Stimulated activated CD8-positive, alpha-beta memory T cell treated with anti-CD3 and anti-CD28 coated beads, Interleukin-4, amount 100 ng/mL, for 4 hours (primary cell): ENCODE data around the gene KMT2C.
"Not testable (repeated sequence)": the region's sequence is repeated elsewhere in the genome, so short reads cannot be mapped to it uniquely, and the experiment has no call there.

ENCODE experiments used
- DNase-seq, 2 donors: peaks; one replicate each; pipeline ENCODE4 v3.0.0-alpha.2; 2020; ENCODE audit warnings: low read depth in 2 of 2, low spot score in 1 of 2

Gene KMT2C

DNA sequence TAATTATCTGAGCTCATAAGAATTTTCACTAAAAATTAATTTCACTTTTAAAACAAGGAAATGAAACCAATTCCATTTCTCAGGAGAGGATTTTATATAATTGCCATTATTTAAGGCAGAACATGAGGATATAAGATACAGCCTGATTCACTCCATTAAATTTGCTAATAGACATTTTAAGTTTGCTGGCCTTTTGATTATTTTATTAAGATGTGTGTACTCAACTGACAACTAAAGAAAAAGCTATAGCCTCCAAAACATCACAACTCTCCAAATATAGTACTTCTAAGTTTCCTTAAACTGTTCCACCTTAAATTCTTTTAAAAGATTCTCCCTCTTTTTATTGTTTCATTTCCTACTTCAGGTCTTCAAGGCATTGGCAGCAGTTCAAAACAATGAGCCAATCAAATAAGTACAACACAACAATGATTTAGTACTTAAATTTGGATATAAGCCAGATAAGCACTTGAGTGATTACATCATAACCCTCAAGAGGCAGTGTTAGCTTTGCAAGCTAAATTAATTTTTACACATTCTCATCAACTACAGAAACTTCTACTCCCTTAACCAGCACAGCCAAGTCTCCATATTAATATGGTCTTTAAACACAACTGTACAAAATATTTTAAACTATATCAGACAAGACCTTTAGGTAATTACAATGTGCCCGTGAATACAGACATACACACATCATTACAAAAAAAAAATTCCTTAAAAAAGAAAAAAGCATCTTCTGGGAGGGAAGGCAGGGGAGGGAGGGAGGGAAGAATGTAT, 121.8 kb downstream of the KMT2C start:
- DNase-seq: no peak

GRCh38 chr7:152313217-152313616, 122.6 kb downstream of the KMT2C start:
- DNase-seq: no peak

DNA sequence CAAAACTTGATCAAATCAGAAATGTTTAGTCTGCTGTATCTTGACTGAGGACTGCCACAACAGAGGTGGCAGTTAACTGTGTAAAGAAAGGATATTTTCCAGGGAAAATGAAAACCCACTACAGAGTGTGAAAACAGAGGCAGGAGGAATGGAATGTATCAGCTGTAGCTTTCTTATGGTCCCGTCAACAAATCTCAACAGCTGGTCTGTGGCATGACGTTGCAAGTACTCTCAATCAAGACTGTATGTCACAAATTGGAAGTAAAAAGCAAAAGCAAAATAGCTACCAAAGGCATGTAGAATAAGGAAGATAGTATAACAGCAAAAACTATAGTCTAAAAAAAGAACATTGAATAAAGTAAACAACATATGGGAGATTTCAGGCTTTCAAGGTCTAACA, 123.5 kb downstream of the KMT2C start:
- no peak for DNase-seq

GRCh38 chr7:152307902-152308301, 127.9 kb downstream of the KMT2C start:
- no peak for DNase-seq

DNA sequence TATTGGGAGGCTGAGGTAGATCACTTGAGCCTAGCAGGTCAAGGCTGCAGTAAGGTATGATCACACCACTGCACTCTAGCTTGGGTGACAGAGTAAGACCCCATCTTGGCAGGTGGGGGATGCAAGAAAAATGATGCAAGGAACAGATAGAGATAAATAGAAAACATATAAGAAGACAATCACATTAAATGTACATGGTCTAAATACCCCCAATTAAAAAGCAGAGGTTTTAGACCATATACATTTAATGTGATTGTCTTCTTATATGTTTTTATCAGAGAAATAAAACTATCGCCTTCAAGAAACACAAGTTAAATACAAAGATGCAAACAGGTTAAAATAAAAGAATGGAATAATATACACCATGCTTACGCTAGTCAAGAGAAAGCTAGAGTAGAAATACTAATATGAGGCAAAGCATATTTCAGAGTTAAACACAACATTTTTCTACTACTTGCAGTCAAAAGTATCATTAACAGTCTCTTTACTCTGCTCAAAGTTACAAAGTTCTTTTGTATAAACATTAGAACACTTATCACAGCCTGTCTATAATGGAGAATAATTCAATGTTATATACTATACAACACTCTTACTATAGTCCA, 136.2 kb downstream of the KMT2C start:
- DNase-seq: not testable (repeated sequence)

GRCh38 chr7:152292897-152293296, 142.9 kb downstream of the KMT2C start:
- no peak for DNase-seq

DNA sequence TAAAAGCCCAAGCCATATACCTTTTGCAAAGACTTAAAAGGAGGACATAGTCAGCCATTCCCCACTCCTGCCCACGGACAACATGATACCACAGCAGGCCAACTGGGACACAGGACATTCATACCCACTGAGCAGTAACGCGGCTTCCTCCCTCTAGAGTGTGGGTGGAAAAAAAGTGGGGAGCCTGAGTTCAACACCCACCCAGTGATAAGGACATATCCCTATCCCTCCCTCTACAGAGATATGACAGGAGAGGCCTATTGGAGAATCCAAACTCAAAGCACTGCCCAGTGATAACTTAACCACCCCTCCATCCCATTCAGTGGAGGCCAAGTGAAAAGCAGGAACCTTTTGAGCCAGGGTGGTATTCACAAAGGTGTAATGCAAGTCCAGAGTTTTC, 148.8 kb downstream of the KMT2C start:
- DNase-seq: not testable (repeated sequence)

DNA sequence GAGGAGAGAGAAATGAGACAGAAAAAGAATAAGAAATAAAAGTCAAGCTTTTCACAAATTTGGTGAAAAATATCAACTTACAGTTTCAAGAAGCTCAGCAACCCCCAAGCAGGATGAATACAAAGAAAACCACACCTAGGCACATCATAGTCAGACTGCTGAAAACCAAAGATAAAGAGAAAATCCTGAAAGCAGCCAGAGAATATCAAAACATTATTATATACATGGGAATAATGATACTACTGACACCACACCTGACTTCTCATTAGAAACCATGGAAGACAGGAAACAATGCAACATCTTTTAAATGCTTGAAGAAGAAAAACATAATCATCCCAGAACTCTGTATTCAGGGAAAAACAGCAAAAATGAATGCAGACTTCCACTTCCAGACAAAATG, 149.6 kb downstream of the KMT2C start:
- not testable (repeated sequence) for DNase-seq

- not testable (repeated sequence) for DNase-seq
Measured at GRCh38 chr7:152284998-152285397, 150.8 kb downstream of the KMT2C start.

DNA sequence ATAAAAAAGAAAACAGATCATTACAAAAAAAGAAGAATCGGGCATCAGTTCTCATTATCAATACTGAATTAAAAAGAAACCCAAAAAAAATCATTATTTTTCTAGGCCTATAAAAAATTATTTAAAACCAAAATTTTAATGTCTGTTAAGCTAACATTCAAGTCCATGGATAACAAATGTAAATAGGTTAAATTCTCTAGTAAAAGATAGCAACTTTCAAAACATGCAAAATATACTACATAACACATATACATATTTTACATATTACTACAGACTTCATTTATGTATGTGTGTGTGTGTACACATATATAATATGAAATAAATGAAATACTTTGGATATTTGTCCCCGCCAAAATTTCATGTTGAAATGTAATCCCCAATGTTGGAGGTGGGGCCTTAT, 158.1 kb downstream of the KMT2C start:
- DNase-seq: not testable (repeated sequence)

- DNase-seq: not testable (repeated sequence)
Measured at GRCh38 chr7:152270427-152270826, 165.4 kb downstream of the KMT2C start.

- not testable (repeated sequence) for DNase-seq
Measured at GRCh38 chr7:152266859-152267258, 168.9 kb downstream of the KMT2C start.

DNA sequence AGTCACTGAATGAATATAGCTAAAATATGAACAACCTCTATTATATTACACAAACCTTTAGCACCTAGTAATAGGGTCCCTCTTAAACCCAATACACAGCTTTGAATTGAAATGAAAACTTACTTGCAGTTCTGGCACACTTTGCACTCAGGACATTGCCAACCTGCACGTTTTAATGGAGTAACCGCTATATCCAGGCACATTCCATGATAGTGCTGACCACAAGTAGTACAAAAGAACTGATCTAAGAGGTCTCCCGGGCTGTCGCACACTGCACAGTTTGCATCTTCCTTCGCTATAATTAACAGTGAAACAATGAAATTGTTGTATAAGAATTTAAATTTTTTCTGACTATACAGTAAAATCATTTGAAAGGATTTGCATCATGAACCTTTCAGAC, 170.9 kb downstream of the KMT2C start:
- DNase-seq: not testable (repeated sequence)

GRCh38 chr7:152262146-152262545, 173.7 kb downstream of the KMT2C start:
- not testable (repeated sequence) for DNase-seq

GRCh38 chr7:152259645-152260044, 176.2 kb downstream of the KMT2C start:
- DNase-seq: not testable (repeated sequence)

GRCh38 chr7:152247851-152248250, 188.0 kb downstream of the KMT2C start:
- DNase-seq: not testable (repeated sequence)

- not testable (repeated sequence) for DNase-seq
Measured at GRCh38 chr7:152245417-152245816, 190.4 kb downstream of the KMT2C start.

DNA sequence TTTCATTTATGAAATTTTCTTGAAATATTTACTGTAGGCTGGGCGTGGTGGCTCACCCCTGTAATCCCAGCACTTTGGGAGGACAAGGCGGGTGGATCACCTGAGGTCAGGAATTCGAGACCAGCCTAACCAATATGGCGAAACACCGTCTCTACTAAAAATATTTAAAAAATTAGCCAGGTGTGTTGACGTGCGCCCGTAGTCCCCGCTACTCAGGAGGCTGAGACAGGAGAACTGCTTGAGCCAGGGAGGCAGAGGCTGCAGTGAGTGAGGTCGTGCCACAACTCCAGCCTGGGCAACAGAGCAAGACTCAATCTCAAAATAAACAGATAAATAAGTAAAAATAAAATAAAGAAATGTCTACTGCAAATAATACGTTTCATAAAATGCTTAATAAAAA, 192.3 kb downstream of the KMT2C start:
- not testable (repeated sequence) for DNase-seq

GRCh38 chr7:152241301-152241700, 194.5 kb downstream of the KMT2C start:
- not testable (repeated sequence) for DNase-seq

- not testable (repeated sequence) for DNase-seq
Measured at GRCh38 chr7:152236306-152236705, 199.5 kb downstream of the KMT2C start.

DNA sequence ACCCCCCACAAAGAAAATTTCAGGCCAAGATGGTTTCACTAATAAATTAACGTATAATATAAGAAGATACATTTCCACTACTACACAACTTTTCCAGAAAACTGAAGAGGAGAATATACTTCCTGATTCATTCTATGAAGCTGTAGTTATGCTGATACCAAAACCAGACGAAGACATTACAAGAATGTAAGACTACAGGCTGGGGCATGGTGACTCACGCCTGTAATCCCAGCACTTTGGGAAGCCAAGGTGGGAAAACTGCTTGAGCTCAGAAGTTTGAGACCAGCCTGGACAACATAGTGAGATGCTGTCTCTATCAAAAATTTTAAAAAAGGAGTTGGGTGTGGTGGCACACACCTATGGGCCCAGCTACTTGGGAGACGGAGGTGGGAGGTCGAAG, 201.4 kb downstream of the KMT2C start:
- DNase-seq: not testable (repeated sequence)

- no peak for DNase-seq
Measured at GRCh38 chr7:152231089-152231488, 204.7 kb downstream of the KMT2C start.

DNA sequence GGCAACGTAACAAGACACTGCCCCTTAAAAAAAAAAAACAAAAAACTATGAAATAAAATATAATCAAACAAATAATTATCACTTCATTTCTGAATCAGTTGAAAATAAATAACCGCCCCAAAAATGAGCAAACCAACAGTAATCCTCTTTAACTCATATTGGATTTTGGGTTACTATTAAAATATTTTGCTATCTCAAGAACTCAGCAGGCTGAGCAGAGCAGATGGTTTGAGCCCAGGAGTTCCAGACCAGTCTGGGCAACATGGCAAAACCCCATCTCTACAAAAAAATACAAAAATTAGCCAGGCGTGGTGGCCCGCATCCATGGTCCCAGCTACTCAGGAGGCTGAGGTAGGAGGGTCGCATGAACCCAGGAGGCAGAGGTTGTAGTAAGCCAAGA, 216.2 kb downstream of the KMT2C start:
- DNase-seq: not testable (repeated sequence)
